GM23338 (cell line): ENCODE results near the gene TMEM114. TPM values are rescaled to one million over a fixed set of nuclear protein-coding genes. Genes with fewer than 3 reads are reported as not detected.

Experiments used
- ATAC-seq: fragments of 200-7000 bp; cut with Tn5 transposase; 3 replicates; pipeline ENCODE4 v1.9.1; 2020
- DNase-seq: peaks from one replicate; pipeline ENCODE4 v3.0.0-alpha.2; 2015; ENCODE audit warnings: low spot score
- H2AFZ ChIP-seq: fragments of 200-600 bp; sonication (generic); 2 replicates; pipeline ENCODE4 v1.8.0; 2016; ENCODE audit warnings: antibody characterized with exemption, mild to moderate bottlenecking, moderate library complexity
- H3F3A ChIP-seq: fragments of 200-600 bp; sonication (generic); replicated peaks from 2 replicates; pipeline ENCODE4 v1.8.0; 2017; ENCODE audit warnings: antibody characterized with exemption, mixed run types, low read depth
- H3K27ac ChIP-seq: fragments of 200-600 bp; sonication (generic); 2 replicates; pipeline ENCODE4 v1.6.1; 2016; ENCODE audit warnings: low read depth
- H3K27me3 ChIP-seq: fragments of 200-600 bp; sonication (generic); 2 replicates; pipeline ENCODE4 v1.8.0; 2016; ENCODE audit warnings: mild to moderate bottlenecking, mixed run types, moderate library complexity; ENCODE audit not compliant: insufficient read depth
- H3K36me3 ChIP-seq: fragments of 200-600 bp; sonication (generic); 2 replicates; pipeline ENCODE4 v1.8.0; 2016; ENCODE audit warnings: mild to moderate bottlenecking; ENCODE audit not compliant: insufficient read depth
- H3K4me1 ChIP-seq: fragments of 200-600 bp; sonication (generic); 2 replicates; pipeline ENCODE4 v1.8.0; 2016; ENCODE audit warnings: mild to moderate bottlenecking, moderate library complexity; ENCODE audit not compliant: insufficient read depth
- H3K4me2 ChIP-seq: fragments of 200-600 bp; sonication (generic); 2 replicates; pipeline ENCODE4 v1.7.1; 2017; ENCODE audit warnings: mixed run types
- H3K4me3 ChIP-seq: fragments of 200-600 bp; sonication (generic); 2 replicates; pipeline ENCODE4 v1.6.1; 2016; ENCODE audit warnings: mixed run types
- H3K79me2 ChIP-seq: fragments of 200-600 bp; sonication (generic); replicated peaks from 2 replicates; pipeline ENCODE4 v1.8.0; 2017; ENCODE audit warnings: mild to moderate bottlenecking; ENCODE audit not compliant: insufficient read depth
- H3K9me2 ChIP-seq: fragments of 200-600 bp; sonication (generic); 2 replicates; pipeline ENCODE4 v1.8.0; 2017; ENCODE audit not compliant: insufficient read depth
- H4K20me1 ChIP-seq: fragments of 200-600 bp; sonication (generic); replicated peaks from 2 replicates; pipeline ENCODE4 v1.8.0; 2017; ENCODE audit warnings: mild to moderate bottlenecking; ENCODE audit not compliant: insufficient read depth
- H3K27ac Mint-ChIP-seq: 2 replicates; pipeline ENCODE4 v1.8.0; 2020; ENCODE audit warnings: inconsistent platforms, mild to moderate bottlenecking, moderate library complexity, mixed read lengths
- H3K27me3 Mint-ChIP-seq: 3 replicates; pipeline ENCODE4 v1.8.0; 2022; ENCODE audit warnings: low read depth, mild to moderate bottlenecking, moderate library complexity, mixed read lengths, inconsistent platforms; ENCODE audit not compliant: insufficient read depth, poor library complexity
- H3K36me3 Mint-ChIP-seq: 3 replicates; pipeline ENCODE4 v1.8.0; 2021; ENCODE audit warnings: low read depth, mild to moderate bottlenecking, inconsistent platforms, moderate library complexity, mixed read lengths
- H3K4me1 Mint-ChIP-seq: 3 replicates; pipeline ENCODE4 v1.8.0; 2020; ENCODE audit warnings: mild to moderate bottlenecking, inconsistent platforms, mixed read lengths
- H3K4me3 Mint-ChIP-seq: 3 replicates; pipeline ENCODE4 v1.8.0; 2021; ENCODE audit warnings: moderate library complexity, mild to moderate bottlenecking, inconsistent platforms, mixed read lengths
- H3K9me3 Mint-ChIP-seq: 3 replicates; pipeline ENCODE4 v1.8.0; 2020; ENCODE audit warnings: moderate library complexity, mild to moderate bottlenecking, inconsistent platforms, mixed read lengths
- CREB1 ChIP-seq: fragments of 250-450 bp; sonication (Bioruptor Pico); IDR thresholded peaks from 2 replicates; pipeline ENCODE4 v1.5.0; 2020; ENCODE audit warnings: low read depth, mild to moderate bottlenecking, moderate library complexity
- EZH2 ChIP-seq: fragments of 200-600 bp; sonication (generic); IDR thresholded peaks from one replicate; pipeline ENCODE4 v1.8.0; 2017; ENCODE audit warnings: antibody characterized with exemption, mild to moderate bottlenecking, low read depth; ENCODE audit not compliant: unreplicated experiment
- EZH2phosphoT487 ChIP-seq: fragments of 200-600 bp; sonication (generic); IDR thresholded peaks from one replicate; pipeline ENCODE4 v1.8.1; 2018; ENCODE audit warnings: antibody characterized with exemption; ENCODE audit not compliant: unreplicated experiment
- NANOG ChIP-seq: IDR thresholded peaks from 2 replicates; pipeline ENCODE4 v1.6.1; 2016; ENCODE audit warnings: antibody characterized with exemption, borderline replicate concordance
- POLR2AphosphoS5 ChIP-seq: IDR thresholded peaks from 2 replicates; pipeline ENCODE4 v1.6.1; 2016; ENCODE audit warnings: antibody characterized with exemption, low read depth
- STAT1 ChIP-seq: IDR thresholded peaks from one replicate; pipeline ENCODE4 v1.6.1; 2016; ENCODE audit warnings: antibody characterized with exemption; ENCODE audit not compliant: unreplicated experiment
- ZNF331 ChIP-seq: fragments of 250-450 bp; sonication (Bioruptor Pico); IDR thresholded peaks from 2 replicates; pipeline ENCODE4 v1.5.0; 2020; ENCODE audit warnings: low read depth, mild to moderate bottlenecking, moderate library complexity
- polyA plus RNA-seq: library from polyadenylated mRNA; unstranded; fragments of >200 nt; fragmentation: Nextera tagmentation; extraction: Ambion mirVana; gene quantifications from 2 replicates; pipeline ENCODE4 v1.2.1, GENCODE V29; 2016
- total RNA-seq: library from RNA; depleted of rRNA; stranded (reverse); fragments of >200 nt; shearing (Covaris generic); gene quantifications from 2 replicates; pipeline ENCODE4 v1.2.3, GENCODE V29; 2014
- TF ChIP-seq, protein P1 (sequence below): IDR thresholded peaks from 2 replicates; pipeline ENCODE4 v1.6.1; 2016; ENCODE audit warnings: antibody characterized with exemption
- TF ChIP-seq, protein P2 (sequence below), 2 experiments: fragments of 200-600 bp in 1 of 2; sonication (generic) in 1 of 2; conservative IDR thresholded peaks; 2 replicates each; pipeline versions ENCODE4 v1.5.1 to v1.6.1; 2016 to 2017; ENCODE audit warnings: antibody characterized with exemption in 2 of 2, low read depth in 2 of 2, mild to moderate bottlenecking in 2 of 2, moderate library complexity in 1 of 2
- TF ChIP-seq, protein P3 (sequence below): IDR thresholded peaks from one replicate; pipeline ENCODE4 v1.6.1; 2018; ENCODE audit warnings: antibody characterized with exemption; ENCODE audit not compliant: unreplicated experiment

TMEM114 gene
- total and polyA plus RNA-seq, 2 experiments from 2014 or later: 0.47 to 0.52 TPM

DNA sequence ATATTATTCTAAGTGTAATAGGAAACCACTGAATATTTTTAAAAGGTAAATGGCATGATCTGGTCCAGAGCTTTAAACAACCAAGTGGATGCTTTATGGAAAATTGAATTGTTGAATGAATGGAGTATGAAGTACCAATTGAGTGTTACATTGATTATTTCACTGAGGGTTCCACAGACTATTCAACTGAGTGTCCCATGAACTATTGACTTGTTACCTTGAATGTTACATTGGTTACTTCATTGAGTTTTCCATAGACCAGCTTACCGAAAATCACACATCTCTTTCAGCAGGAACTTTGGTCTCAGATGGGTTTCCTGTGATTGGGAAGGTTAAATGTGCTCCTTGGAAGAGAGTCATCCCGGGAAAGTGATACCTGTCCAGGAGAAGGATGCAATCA lies 56.8 kb downstream of the TMEM114 start:
- no peaks in the 10 kb centered on the region for H4K20me1 ChIP-seq
- Mint-ChIP-seq H3K4me1 (peaks cover 8% of the 10 kb centered on the region; the same call in 2 of the 3 replicates), H3K4me3 (no peak overlapping the region), H3K9me3 (no peaks in the 10 kb centered on the region), H3K27me3 (peaks cover 3% of the 10 kb centered on the region), H3K36me3 (no peaks in the 10 kb centered on the region), H3K27ac (no peak overlapping the region)
- H3K9me2 ChIP-seq: peaks cover 2% of the 10 kb centered on the region; the same call in 1 of the 2 replicates
- H3K4me1 ChIP-seq: no peaks in the 10 kb centered on the region
- no peaks in the 10 kb centered on the region for H3K36me3 ChIP-seq
- no peak overlapping the region for H3K4me2 ChIP-seq
- no peaks in the 10 kb centered on the region for H3K27me3 ChIP-seq
- H3K4me3 ChIP-seq: no peak overlapping the region
- no peak overlapping the region for H2AFZ ChIP-seq
- no peaks in the 10 kb centered on the region for H3F3A ChIP-seq
- no peak overlapping the region for H3K27ac ChIP-seq
- TF ChIP-seq, protein P1, sequence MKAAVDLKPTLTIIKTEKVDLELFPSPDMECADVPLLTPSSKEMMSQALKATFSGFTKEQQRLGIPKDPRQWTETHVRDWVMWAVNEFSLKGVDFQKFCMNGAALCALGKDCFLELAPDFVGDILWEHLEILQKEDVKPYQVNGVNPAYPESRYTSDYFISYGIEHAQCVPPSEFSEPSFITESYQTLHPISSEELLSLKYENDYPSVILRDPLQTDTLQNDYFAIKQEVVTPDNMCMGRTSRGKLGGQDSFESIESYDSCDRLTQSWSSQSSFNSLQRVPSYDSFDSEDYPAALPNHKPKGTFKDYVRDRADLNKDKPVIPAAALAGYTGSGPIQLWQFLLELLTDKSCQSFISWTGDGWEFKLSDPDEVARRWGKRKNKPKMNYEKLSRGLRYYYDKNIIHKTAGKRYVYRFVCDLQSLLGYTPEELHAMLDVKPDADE: no peak
- no peak for ATAC-seq
- no peak for DNase-seq
- no peaks in the 10 kb centered on the region for H3K79me2 ChIP-seq

DNA sequence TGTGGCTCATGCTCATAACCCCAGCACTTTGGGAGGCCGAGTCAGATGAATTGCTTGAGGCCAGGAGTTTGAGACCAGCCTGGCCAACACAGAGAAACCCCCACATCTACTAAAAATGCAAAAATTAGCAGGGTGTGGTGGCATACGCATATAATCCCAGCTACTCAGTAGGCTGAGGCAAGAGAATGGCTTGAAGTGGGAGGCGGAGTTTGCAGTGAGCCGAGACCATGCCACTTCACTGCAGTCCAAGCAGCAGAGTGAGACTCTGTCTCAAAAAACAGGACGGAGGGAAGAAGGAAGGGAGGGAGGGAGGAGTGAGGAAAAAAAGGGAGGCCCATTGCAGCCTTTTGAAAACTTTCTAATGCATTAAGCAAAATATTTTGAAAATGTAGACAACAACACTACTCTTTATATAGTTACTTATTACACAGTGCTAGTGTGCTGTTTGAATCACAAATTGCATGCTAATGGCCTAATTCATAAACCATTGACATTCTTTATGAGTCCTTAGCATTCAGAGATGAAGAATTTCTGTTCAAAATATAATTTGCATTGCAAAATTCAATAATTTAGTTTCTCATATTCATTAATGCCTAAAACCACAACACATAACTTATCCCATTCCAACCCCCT lies 59.4 kb downstream of the TMEM114 start:
- Histone ChIP-seq H3K27me3 (no peaks in the 10 kb centered on the region), H3K4me1 (no peaks in the 10 kb centered on the region), H3F3A (no peaks in the 10 kb centered on the region), H4K20me1 (no peaks in the 10 kb centered on the region), H2AFZ (no peak overlapping the region), H3K79me2 (no peaks in the 10 kb centered on the region), H3K9me2 (peaks cover 2% of the 10 kb centered on the region; the same call in 1 of the 2 replicates), H3K4me2 (no peak overlapping the region), H3K4me3 (no peak overlapping the region), H3K36me3 (no peaks in the 10 kb centered on the region), H3K27ac (no peak overlapping the region)
- peaks cover 1% of the 10 kb centered on the region for H3K27me3 Mint-ChIP-seq
- DNase-seq: no peak
- H3K9me3 Mint-ChIP-seq: no peaks in the 10 kb centered on the region
- H3K4me1 Mint-ChIP-seq: peaks cover 13% of the 10 kb centered on the region; the same call in 2 of the 3 replicates
- no peak overlapping the region for H3K27ac Mint-ChIP-seq
- H3K4me3 Mint-ChIP-seq: no peak overlapping the region
- ATAC-seq: no peak
- H3K36me3 Mint-ChIP-seq: no peaks in the 10 kb centered on the region
- TF ChIP-seq ZNF331 (no peak), EZH2phosphoT487 (no peak), POLR2AphosphoS5 (no peak), NANOG (no peak), STAT1 (no peak), EZH2 (no peak), CREB1 (CRISPR knock-in tag) (no peak)
- TF ChIP-seq, protein P1: no peak
- TF ChIP-seq, protein P2, sequence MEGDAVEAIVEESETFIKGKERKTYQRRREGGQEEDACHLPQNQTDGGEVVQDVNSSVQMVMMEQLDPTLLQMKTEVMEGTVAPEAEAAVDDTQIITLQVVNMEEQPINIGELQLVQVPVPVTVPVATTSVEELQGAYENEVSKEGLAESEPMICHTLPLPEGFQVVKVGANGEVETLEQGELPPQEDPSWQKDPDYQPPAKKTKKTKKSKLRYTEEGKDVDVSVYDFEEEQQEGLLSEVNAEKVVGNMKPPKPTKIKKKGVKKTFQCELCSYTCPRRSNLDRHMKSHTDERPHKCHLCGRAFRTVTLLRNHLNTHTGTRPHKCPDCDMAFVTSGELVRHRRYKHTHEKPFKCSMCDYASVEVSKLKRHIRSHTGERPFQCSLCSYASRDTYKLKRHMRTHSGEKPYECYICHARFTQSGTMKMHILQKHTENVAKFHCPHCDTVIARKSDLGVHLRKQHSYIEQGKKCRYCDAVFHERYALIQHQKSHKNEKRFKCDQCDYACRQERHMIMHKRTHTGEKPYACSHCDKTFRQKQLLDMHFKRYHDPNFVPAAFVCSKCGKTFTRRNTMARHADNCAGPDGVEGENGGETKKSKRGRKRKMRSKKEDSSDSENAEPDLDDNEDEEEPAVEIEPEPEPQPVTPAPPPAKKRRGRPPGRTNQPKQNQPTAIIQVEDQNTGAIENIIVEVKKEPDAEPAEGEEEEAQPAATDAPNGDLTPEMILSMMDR (conservative IDR thresholded peaks at IDR 0.05; ENCODE audit: low read depth in 2 of 2): no peak
- TF ChIP-seq, protein P3, sequence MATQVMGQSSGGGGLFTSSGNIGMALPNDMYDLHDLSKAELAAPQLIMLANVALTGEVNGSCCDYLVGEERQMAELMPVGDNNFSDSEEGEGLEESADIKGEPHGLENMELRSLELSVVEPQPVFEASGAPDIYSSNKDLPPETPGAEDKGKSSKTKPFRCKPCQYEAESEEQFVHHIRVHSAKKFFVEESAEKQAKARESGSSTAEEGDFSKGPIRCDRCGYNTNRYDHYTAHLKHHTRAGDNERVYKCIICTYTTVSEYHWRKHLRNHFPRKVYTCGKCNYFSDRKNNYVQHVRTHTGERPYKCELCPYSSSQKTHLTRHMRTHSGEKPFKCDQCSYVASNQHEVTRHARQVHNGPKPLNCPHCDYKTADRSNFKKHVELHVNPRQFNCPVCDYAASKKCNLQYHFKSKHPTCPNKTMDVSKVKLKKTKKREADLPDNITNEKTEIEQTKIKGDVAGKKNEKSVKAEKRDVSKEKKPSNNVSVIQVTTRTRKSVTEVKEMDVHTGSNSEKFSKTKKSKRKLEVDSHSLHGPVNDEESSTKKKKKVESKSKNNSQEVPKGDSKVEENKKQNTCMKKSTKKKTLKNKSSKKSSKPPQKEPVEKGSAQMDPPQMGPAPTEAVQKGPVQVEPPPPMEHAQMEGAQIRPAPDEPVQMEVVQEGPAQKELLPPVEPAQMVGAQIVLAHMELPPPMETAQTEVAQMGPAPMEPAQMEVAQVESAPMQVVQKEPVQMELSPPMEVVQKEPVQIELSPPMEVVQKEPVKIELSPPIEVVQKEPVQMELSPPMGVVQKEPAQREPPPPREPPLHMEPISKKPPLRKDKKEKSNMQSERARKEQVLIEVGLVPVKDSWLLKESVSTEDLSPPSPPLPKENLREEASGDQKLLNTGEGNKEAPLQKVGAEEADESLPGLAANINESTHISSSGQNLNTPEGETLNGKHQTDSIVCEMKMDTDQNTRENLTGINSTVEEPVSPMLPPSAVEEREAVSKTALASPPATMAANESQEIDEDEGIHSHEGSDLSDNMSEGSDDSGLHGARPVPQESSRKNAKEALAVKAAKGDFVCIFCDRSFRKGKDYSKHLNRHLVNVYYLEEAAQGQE: no peak
